Body of pancreas (tissue), 4 donors: Measurements from ENCODE around the gene THADA.

Experiments
- POLR2A ChIP-seq, 3 donors: fragments of 450-650 bp; IDR thresholded peaks; one replicate each; pipeline ENCODE4 v1.6.1; 2016; ENCODE audit warnings: antibody characterized with exemption in 3 of 3, mild to moderate bottlenecking in 2 of 3
- TF ChIP-seq, protein P1 (sequence below), 7 experiments: fragments of 450-650 bp in 4 of 7; fragments of 200-600 bp in 3 of 7; sonication (generic) in 3 of 7; IDR thresholded peaks; one replicate each; pipeline ENCODE4 v1.5.1; 2016 to 2019; ENCODE audit warnings: antibody characterized with exemption in 7 of 7

- TF ChIP-seq, protein P1, sequence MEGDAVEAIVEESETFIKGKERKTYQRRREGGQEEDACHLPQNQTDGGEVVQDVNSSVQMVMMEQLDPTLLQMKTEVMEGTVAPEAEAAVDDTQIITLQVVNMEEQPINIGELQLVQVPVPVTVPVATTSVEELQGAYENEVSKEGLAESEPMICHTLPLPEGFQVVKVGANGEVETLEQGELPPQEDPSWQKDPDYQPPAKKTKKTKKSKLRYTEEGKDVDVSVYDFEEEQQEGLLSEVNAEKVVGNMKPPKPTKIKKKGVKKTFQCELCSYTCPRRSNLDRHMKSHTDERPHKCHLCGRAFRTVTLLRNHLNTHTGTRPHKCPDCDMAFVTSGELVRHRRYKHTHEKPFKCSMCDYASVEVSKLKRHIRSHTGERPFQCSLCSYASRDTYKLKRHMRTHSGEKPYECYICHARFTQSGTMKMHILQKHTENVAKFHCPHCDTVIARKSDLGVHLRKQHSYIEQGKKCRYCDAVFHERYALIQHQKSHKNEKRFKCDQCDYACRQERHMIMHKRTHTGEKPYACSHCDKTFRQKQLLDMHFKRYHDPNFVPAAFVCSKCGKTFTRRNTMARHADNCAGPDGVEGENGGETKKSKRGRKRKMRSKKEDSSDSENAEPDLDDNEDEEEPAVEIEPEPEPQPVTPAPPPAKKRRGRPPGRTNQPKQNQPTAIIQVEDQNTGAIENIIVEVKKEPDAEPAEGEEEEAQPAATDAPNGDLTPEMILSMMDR (IDR thresholded peaks at IDR 0.05): no peak
- TF ChIP-seq POLR2A (IDR thresholded peaks at IDR 0.05): no peak
These were observed 196.1 kb downstream of the THADA start for GRCh38 chr2:43399515-43400264.
